ENCODE measurements around the gene SULT1A2.
"Not testable (repeated sequence)": the region's sequence is repeated elsewhere in the genome, so short reads cannot be mapped to it uniquely, and the experiment has no call there.

Gene SULT1A2

GRCh38 chr16:28569968-28570752 lies 26.7 kb downstream of the SULT1A2 start:
- Mint-ChIP-seq H3K9me3 (peaks cover 26% of the 10 kb centered on the region), H3K27me3 (ENCODE audit: low read depth, poor library complexity) (no peaks in the 10 kb centered on the region), H3K4me1 (peaks cover 42% of the 10 kb centered on the region)

GRCh38 chr16:28569021-28569420 lies 27.8 kb downstream of the SULT1A2 start:
- no peaks in the 10 kb centered on the region for H3K27me3 Mint-ChIP-seq (ENCODE audit: low read depth, poor library complexity)
- TF ChIP-seq CTCF (IDR thresholded peaks at IDR 0.05) = no peak
- peak overlapping the region; percentile 38 for H3K27ac Mint-ChIP-seq
- no peak for DNase-seq
- peaks cover 28% of the 10 kb centered on the region for H3K9me3 Mint-ChIP-seq
- peaks cover 32% of the 10 kb centered on the region for H3K4me1 Mint-ChIP-seq
- H3K4me3 Mint-ChIP-seq = no peak overlapping the region
- H3K36me3 Mint-ChIP-seq (ENCODE audit: low read depth) = peaks cover 46% of the 10 kb centered on the region

More at GRCh38 chr16:28569968-28570752, 26.7 kb downstream of the SULT1A2 start:
- Mint-ChIP-seq H3K27ac (no peak overlapping the region), H3K4me3 (no peak overlapping the region), H3K36me3 (ENCODE audit: low read depth) (peaks cover 40% of the 10 kb centered on the region)
- DNase-seq = no peak
- no peak for TF ChIP-seq CTCF (IDR thresholded peaks at IDR 0.05)

GRCh38 chr16:28567292-28567691 lies 29.6 kb downstream of the SULT1A2 start:
- DNase-seq = no peak
- Mint-ChIP-seq H3K4me3 (no peak overlapping the region), H3K9me3 (peaks cover 28% of the 10 kb centered on the region), H3K27ac (no peak overlapping the region), H3K27me3 (ENCODE audit: low read depth, poor library complexity) (no peaks in the 10 kb centered on the region), H3K4me1 (peaks cover 15% of the 10 kb centered on the region), H3K36me3 (ENCODE audit: low read depth) (peaks cover 46% of the 10 kb centered on the region)
- no peak for TF ChIP-seq CTCF (IDR thresholded peaks at IDR 0.05)

- not testable (repeated sequence) for H3K27me3 Mint-ChIP-seq (ENCODE audit: low read depth, poor library complexity)
These were observed 30.5 kb downstream of the SULT1A2 start for GRCh38 chr16:28566233-28566925.

GRCh38 chr16:28563218-28563617 lies 33.6 kb downstream of the SULT1A2 start:
- no peaks in the 10 kb centered on the region for H3K4me1 Mint-ChIP-seq
- TF ChIP-seq CTCF (IDR thresholded peaks at IDR 0.05) = no peak
- no peak overlapping the region for H3K4me3 Mint-ChIP-seq
- H3K27ac Mint-ChIP-seq = no peak overlapping the region
- peaks cover 41% of the 10 kb centered on the region for H3K9me3 Mint-ChIP-seq
- H3K36me3 Mint-ChIP-seq (ENCODE audit: low read depth) = peaks cover 57% of the 10 kb centered on the region
- H3K27me3 Mint-ChIP-seq (ENCODE audit: low read depth, poor library complexity) = no peaks in the 10 kb centered on the region
- DNase-seq = no peak

More at GRCh38 chr16:28566233-28566925, 30.5 kb downstream of the SULT1A2 start:
- H3K4me3 Mint-ChIP-seq, DNase-seq, H3K27ac Mint-ChIP-seq, H3K4me1 Mint-ChIP-seq: not testable (repeated sequence)
- H3K9me3 Mint-ChIP-seq = peaks cover 28% of the 10 kb centered on the region
- H3K36me3 Mint-ChIP-seq (ENCODE audit: low read depth) = peaks cover 52% of the 10 kb centered on the region

GRCh38 chr16:28562199-28562598 lies 34.7 kb downstream of the SULT1A2 start:
- Mint-ChIP-seq H3K4me1 (peaks cover 4% of the 10 kb centered on the region), H3K4me3 (no peak overlapping the region), H3K9me3 (peaks cover 33% of the 10 kb centered on the region), H3K27ac (no peak overlapping the region), H3K27me3 (ENCODE audit: low read depth, poor library complexity) (no peaks in the 10 kb centered on the region), H3K36me3 (ENCODE audit: low read depth) (peaks cover 55% of the 10 kb centered on the region)
- TF ChIP-seq CTCF (IDR thresholded peaks at IDR 0.05) = no peak
- DNase-seq = no peak

Measured in nephron progenitor cell (in vitro differentiated cells).